IMR-90 (cell line): ENCODE data around the gene TBC1D4.

Source experiments
- CEBPB ChIP-seq: IDR thresholded peaks from 2 replicates; pipeline ENCODE4 v1.6.1; 2012; ENCODE audit warnings: low read depth, low read length, improper control_type of control experiment
- CTCF ChIP-seq: conservative IDR thresholded peaks from 2 replicates; pipeline ENCODE4 v1.5.1; 2012; ENCODE audit warnings: mild to moderate bottlenecking, low read depth, low read length, improper control_type of control experiment
- FOS ChIP-seq: fragments of 150-350 bp; IDR thresholded peaks from 2 replicates; pipeline ENCODE4 v1.6.1; 2016; ENCODE audit warnings: low read depth, low read length
- MAFK ChIP-seq: IDR thresholded peaks from 2 replicates; pipeline ENCODE4 v1.6.1; 2012; ENCODE audit warnings: low read depth, low read length, improper control_type of control experiment
- MAZ ChIP-seq: IDR thresholded peaks from 2 replicates; pipeline ENCODE4 v1.6.1; 2012; ENCODE audit warnings: low read depth, mild to moderate bottlenecking, low read length, improper control_type of control experiment, moderate library complexity, borderline replicate concordance
- MXI1 ChIP-seq: IDR thresholded peaks from 2 replicates; pipeline ENCODE4 v1.6.1; 2012; ENCODE audit warnings: low read depth, mild to moderate bottlenecking, low read length, moderate library complexity, borderline replicate concordance
- POLR2A ChIP-seq: IDR thresholded peaks from 2 replicates; pipeline ENCODE4 v1.6.1; 2012; ENCODE audit warnings: mild to moderate bottlenecking, low read depth, low read length
- RAD21 ChIP-seq: IDR thresholded peaks from 2 replicates; pipeline ENCODE4 v1.6.1; 2012; ENCODE audit warnings: low read length, improper control_type of control experiment
- RFX5 ChIP-seq: IDR thresholded peaks from 2 replicates; pipeline ENCODE4 v1.8.0; 2012; ENCODE audit warnings: low read depth, mild to moderate bottlenecking, low read length, moderate library complexity
- SMC3 ChIP-seq: fragments of 150-350 bp; IDR thresholded peaks from 2 replicates; pipeline ENCODE4 v1.6.1; 2016; ENCODE audit warnings: low read depth, mild to moderate bottlenecking, antibody characterized with exemption, low read length, moderate library complexity
- USF2 ChIP-seq: fragments of 150-350 bp; IDR thresholded peaks from 2 replicates; pipeline ENCODE4 v1.6.1; 2017; ENCODE audit warnings: mild to moderate bottlenecking, antibody characterized with exemption, low read length, low read depth

- TF ChIP-seq CTCF (no peak), POLR2A (no peak), CEBPB (no peak), RAD21 (no peak), SMC3 (no peak), MAZ (no peak), MXI1 (no peak), RFX5 (no peak), FOS (no peak), USF2 (no peak), MAFK (no peak)
These were observed 90.4 kb downstream of the TBC1D4 start for GRCh38 chr13:75391432-75392100.
